GM19025 (cell line): ENCODE measurements around the gene NR4A1.
"Not testable (repeated sequence)": the region's sequence is repeated elsewhere in the genome, so short reads cannot be mapped to it uniquely, and the experiment has no call there.

ENCODE experiments used
- ATAC-seq: cut with Tn5 transposase; IDR thresholded peaks from one replicate; pipeline ENCODE4 v1.9.1; 2021; ENCODE audit warnings: mild to moderate bottlenecking, low read depth, moderate library complexity; ENCODE audit not compliant: unreplicated experiment

Gene NR4A1

DNA sequence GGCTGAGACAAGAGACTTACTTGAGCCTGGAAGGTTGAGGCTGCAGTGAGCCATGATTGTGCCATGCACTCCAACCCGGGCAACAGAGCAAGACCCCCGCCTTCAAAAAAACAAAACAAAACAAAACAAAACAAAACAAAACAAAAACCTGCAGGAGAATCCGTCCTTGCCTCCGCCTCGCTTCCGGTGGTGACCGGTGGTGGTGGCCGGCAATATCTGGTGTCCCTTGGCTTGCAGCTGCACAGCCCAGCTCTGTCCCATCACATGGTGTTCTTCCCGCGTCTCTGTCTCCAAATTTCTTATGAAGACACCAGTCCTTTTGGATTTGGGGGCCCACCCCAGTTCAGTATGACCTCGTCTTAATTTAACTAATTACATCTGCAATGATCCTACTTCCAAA lies 38.2 kb downstream of the NR4A1 start:
- ATAC-seq, result no peak

DNA sequence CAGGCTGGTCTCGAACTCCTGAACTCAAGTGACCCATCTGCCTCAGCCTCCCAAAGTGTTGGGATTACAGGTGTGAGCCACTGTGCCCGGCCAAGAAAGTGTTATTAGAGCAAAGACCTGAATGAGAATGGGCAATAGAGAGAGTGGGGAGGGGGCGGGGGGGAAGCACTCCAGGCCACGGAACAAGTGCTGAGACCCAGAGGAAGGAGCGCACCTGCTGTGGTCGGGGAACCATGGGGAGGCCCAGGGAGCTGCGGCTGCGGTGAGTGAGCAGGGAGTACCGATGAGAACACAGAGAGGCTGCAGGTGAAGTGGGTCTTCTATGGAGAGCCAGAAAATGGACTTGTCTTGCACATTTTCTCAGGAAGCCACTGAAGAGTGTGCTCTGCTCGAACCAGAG lies 39.0 kb downstream of the NR4A1 start:
- no peak for ATAC-seq

DNA sequence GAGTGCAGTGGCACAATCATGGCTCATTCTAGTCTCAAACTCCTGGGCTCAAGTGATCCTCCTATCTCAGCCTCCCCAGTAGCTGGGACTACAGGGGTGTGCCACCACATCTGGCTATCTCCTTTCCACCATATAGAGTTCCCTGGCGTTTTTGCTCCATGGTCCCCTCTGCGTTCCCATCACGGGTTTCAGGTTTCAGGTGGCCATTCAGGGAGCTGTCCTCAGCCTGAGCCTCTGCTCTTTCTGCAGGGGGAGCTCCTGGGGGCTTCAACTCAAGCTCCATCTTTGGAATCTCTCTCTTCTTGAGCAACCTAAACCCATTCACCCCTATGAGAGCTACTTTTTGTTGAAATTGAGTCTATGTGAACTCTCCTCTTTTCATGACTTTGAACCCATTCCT lies 39.8 kb downstream of the NR4A1 start:
- no peak for ATAC-seq

DNA sequence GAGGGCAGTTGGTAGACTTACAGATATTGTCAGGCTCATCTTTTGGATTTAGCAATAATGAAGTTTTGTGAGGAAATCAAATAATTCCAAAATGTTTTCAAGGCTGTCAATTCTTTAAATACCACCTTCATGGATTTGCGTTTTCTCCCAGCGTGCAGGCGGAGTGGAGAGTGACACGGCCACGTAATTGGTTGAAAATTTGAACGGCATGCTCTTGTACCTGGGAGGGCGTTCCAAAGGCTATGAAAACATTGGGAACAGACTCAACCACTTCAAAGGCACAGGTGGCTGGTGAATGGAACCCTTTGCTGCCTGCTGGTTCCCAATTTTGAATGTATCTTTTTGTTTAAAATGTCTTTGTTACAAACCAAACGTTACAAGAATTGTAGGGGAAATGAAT lies 40.6 kb downstream of the NR4A1 start:
- no peak for ATAC-seq

DNA sequence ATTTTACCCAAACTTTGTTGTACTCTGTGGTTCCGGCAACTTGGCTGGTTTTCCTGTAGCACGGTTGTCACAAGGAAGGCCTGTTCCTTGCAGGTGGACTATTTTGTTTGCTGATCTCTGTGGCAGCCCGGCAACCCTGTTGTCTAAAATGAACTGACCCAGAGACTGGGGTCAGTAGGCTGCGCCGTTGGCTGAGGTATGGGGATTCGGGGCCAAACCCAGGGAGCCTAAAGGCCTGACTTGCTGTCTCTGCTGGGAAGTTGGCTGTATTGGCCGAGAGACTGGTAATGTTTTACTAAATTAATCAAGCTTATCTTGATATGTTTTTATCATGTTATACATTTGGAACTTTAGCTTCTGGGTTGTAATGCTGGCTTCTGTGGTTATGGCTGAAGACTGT lies 42.1 kb downstream of the NR4A1 start:
- no peak for ATAC-seq

DNA sequence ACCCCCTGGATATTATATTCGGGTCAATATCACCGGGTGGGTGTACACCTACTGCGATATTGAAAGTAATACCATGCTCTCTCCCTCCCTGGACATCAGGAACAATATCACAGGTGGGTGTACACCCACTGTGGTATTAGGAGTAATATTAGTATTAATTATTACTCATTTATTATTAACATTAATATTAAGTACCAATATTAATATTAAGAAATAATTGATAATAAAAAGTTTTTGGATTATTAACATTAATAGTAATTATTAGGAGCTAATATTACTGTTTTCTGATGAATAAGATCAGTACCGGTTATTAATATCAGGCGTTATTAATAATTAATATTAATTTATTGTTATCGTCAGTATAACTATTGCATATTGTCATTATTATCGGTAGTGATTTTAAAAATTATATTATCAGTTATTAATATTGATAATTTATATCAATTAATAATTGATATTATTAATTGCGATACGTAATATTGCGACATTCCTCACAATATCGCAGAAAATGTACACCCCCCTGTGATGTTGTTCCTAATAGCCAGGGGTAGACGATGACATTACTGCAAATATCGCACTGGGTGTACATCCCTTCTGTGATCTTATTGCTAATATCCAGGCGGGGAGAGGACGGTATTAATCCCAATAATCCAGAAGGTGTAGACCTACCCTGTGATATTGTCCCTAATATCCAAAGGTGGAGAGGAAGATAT lies 45.2 kb downstream of the NR4A1 start:
- no peak for ATAC-seq

DNA sequence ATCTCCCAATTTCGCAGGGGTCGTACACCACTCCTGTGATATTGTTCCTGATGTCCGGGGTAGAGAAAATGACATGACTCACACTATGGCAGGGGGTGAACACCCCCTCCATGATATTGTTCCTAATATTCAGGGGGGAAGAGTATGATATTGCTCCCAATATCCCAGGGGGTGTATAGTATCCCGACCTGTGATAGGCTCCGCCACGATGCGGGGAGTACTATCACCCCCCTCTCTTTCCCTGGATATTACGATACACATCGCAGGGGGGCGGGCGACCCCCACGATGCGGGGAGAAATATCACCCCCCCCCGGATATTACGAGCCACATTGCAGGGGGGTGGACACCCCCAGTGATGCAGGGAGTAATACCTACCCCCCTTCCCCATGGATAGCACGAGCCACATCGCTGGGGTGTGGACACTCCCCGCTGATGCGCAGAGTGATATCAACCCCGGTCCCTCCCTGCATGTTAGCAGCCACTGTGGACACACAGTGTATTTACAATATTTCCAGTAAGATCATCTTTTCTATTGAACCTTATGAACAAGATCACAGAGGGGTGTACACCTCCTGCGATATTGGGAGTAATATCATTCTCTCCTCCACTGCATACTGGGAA lies 45.9 kb downstream of the NR4A1 start:
- ATAC-seq, result no peak

DNA sequence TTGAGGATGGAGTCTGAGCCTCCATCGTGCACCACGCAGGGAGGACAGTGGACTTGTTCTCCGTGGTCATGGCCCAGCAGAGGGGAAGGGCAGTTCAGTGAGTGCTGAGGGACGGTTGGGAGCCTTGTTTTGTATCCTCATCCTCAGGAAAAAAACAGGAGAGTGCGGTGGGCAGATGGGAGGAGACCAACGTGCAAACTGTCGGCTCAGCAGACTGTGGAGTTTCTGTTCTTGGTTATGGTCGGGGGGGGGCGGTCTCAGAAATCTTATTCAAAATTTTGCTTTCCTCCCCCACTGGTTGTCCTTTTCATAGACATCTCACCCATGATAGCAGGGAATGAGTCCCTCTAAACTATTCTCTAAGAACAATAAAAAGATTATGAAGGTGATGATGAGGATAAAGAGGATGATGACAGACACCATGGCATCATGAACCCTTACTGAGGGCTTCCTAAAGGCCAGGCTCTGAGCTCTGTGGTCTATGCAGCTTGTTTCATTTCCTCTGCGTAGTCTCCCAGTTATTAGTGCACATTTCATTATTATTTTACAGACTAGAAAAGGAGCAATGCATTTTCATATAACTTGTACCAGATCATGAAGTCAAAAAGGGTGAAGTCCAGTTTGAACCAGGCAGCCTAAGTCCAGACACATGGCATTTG lies 53.3 kb downstream of the NR4A1 start:
- not testable (repeated sequence) for ATAC-seq
